Measurements from ENCODE around the gene CX3CL1.

The CX3CL1 gene

DNA sequence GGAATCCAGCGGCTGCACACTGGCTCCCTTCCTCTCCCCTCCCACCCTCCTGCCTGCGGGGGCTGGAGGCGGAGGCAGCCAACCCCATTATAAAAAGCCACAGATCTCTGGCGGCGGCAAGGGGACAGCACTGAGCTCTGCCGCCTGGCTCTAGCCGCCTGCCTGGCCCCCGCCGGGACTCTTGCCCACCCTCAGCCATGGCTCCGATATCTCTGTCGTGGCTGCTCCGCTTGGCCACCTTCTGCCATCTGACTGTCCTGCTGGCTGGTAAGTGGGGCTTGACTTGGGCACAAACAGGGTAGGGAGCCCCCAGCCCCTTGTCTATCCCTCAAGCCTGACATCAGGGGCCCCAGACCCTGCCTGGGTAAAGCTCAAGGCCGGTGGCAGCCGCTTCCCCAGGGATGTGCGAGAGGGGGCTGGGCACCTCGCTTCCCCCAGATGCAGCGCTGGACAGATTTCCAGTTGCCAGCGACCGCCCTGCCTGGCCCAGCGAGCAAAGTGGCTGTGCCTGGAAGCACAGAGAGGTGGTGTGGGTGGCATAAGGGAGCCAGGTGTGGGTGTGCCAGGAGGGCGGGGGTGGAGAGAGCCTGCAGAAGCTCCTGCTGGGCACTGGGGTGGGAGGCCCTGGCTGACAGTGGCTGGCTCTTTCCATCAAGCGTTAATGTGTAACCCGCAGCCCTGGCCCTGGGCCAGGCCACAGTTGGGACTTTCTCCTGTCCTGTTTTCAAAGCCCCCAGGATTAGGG is at the start of gene CX3CL1:
Gene CX3CL1, plus strand, starts transcription at position 119 of the 745 bp plus-strand sequence. Its CDS starts 79 bp downstream, at position 198.
- Histone ChIP-seq H3K36me3 (ENCODE audit: insufficient read depth, low read length) (no peaks in the 10 kb centered on the region), H3K4me1 (ENCODE audit: insufficient read depth, low read length, poor library complexity, severe bottlenecking) (peaks cover 5% of the 10 kb centered on the region), H3K4me2 (ENCODE audit: low read depth, low read length, poor library complexity, severe bottlenecking) (no peak within 1 kb of the TSS), H3K9me2 (replicated peaks; ENCODE audit: low read depth, low read length) (no peaks in the 10 kb centered on the region), H3K9me3 (ENCODE audit: insufficient read depth, low read depth, low read length) (no peaks in the 10 kb centered on the region), H3K79me2 (ENCODE audit: insufficient read depth, low read length) (no peaks in the 10 kb centered on the region), H3F3A (ENCODE audit: low read depth) (no peaks in the 10 kb centered on the region), H3K27me3 (ENCODE audit: insufficient read depth, low read length, poor library complexity, severe bottlenecking) (no peaks in the 10 kb centered on the region), H2AFZ (ENCODE audit: low read length) (no peak within 1 kb of the TSS), H4K20me1 (ENCODE audit: insufficient read depth, low read length, poor library complexity, severe bottlenecking) (no peaks in the 10 kb centered on the region), H3K4me3 (ENCODE audit: low read length, poor library complexity, severe bottlenecking) (no peak within 1 kb of the TSS), H3K9ac (ENCODE audit: low read depth, low read length, poor library complexity, severe bottlenecking) (no peak within 1 kb of the TSS)
- no peak for TF ChIP-seq EZH2phosphoT487 (IDR thresholded peaks at IDR 0.05; ENCODE audit: borderline replicate concordance)
- TF ChIP-seq, protein P1, sequence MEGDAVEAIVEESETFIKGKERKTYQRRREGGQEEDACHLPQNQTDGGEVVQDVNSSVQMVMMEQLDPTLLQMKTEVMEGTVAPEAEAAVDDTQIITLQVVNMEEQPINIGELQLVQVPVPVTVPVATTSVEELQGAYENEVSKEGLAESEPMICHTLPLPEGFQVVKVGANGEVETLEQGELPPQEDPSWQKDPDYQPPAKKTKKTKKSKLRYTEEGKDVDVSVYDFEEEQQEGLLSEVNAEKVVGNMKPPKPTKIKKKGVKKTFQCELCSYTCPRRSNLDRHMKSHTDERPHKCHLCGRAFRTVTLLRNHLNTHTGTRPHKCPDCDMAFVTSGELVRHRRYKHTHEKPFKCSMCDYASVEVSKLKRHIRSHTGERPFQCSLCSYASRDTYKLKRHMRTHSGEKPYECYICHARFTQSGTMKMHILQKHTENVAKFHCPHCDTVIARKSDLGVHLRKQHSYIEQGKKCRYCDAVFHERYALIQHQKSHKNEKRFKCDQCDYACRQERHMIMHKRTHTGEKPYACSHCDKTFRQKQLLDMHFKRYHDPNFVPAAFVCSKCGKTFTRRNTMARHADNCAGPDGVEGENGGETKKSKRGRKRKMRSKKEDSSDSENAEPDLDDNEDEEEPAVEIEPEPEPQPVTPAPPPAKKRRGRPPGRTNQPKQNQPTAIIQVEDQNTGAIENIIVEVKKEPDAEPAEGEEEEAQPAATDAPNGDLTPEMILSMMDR (conservative IDR thresholded peaks at IDR 0.05; ENCODE audit: low read length) = no peak

DNA sequence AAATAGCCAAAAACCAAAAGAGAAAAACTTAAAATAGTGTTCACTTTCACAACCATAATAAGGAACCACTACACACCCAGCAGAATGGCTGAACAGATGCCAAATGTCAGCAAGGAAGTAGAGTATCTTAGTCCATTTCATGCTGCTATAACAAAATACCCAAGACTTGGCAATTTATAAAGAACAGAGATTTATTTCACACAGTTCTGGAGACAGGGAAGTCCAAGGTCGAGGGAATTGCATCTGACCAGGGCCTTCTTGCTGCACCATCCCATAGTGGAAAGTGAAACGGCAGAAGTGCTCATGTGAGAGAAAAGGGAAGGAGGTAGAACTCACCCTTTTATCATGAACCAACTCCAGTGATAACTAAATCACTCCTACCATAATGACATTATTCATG is 47.5 kb upstream of the CX3CL1 start:
- no peak overlapping the region for H3K4me2 ChIP-seq (ENCODE audit: low read depth, low read length, poor library complexity, severe bottlenecking)
- H2AFZ ChIP-seq (ENCODE audit: low read length) = no peak overlapping the region
- no peak overlapping the region for H3K4me3 ChIP-seq (ENCODE audit: low read length, poor library complexity, severe bottlenecking)
- H3F3A ChIP-seq (ENCODE audit: low read depth) = no peaks in the 10 kb centered on the region
- TF ChIP-seq EZH2phosphoT487 (IDR thresholded peaks at IDR 0.05; ENCODE audit: borderline replicate concordance) = no peak
- TF ChIP-seq, protein P1 (conservative IDR thresholded peaks at IDR 0.05; ENCODE audit: low read length) = no peak
- no peaks in the 10 kb centered on the region for H3K36me3 ChIP-seq (ENCODE audit: insufficient read depth, low read length)
- no peak overlapping the region for H3K9ac ChIP-seq (ENCODE audit: low read depth, low read length, poor library complexity, severe bottlenecking)
- H3K27me3 ChIP-seq (ENCODE audit: insufficient read depth, low read length, poor library complexity, severe bottlenecking) = no peaks in the 10 kb centered on the region
- H3K9me3 ChIP-seq (ENCODE audit: insufficient read depth, low read depth, low read length) = no peaks in the 10 kb centered on the region
- H3K9me2 ChIP-seq (replicated peaks; ENCODE audit: low read depth, low read length) = no peaks in the 10 kb centered on the region
- H3K79me2 ChIP-seq (ENCODE audit: insufficient read depth, low read length) = no peaks in the 10 kb centered on the region
- no peaks in the 10 kb centered on the region for H4K20me1 ChIP-seq (ENCODE audit: insufficient read depth, low read length, poor library complexity, severe bottlenecking)
- no peaks in the 10 kb centered on the region for H3K4me1 ChIP-seq (ENCODE audit: insufficient read depth, low read length, poor library complexity, severe bottlenecking)

DNA sequence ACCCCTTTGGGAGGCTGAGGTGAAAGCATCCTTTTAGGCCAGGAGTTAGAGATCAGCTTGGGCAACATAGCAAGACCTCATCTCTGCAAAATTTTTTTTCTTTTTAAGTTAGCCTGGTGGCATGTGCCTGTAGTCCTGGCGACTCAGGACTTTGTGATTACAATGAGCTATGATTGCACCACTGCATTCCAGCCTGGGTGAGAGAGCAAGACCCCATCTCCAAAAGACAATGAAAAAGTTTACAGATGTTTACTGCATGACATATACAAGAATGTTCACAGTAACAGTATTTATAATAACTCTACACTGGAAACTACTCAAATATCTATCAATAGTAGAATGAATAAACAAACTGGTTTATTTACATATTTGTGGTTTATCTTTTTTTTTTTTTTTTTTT is 46.8 kb upstream of the CX3CL1 start:
- TF ChIP-seq EZH2phosphoT487 (IDR thresholded peaks at IDR 0.05; ENCODE audit: borderline replicate concordance) = no peak
- TF ChIP-seq, protein P1 (conservative IDR thresholded peaks at IDR 0.05; ENCODE audit: low read length) = no peak
- Histone ChIP-seq H3K4me3 (ENCODE audit: low read length, poor library complexity, severe bottlenecking) (no peak overlapping the region), H3K9ac (ENCODE audit: low read depth, low read length, poor library complexity, severe bottlenecking) (no peak overlapping the region), H3K79me2 (ENCODE audit: insufficient read depth, low read length) (no peaks in the 10 kb centered on the region), H3K4me1 (ENCODE audit: insufficient read depth, low read length, poor library complexity, severe bottlenecking) (no peaks in the 10 kb centered on the region), H2AFZ (ENCODE audit: low read length) (no peak overlapping the region), H3K4me2 (ENCODE audit: low read depth, low read length, poor library complexity, severe bottlenecking) (no peak overlapping the region), H3K9me2 (replicated peaks; ENCODE audit: low read depth, low read length) (no peaks in the 10 kb centered on the region), H3K27me3 (ENCODE audit: insufficient read depth, low read length, poor library complexity, severe bottlenecking) (no peaks in the 10 kb centered on the region), H3K36me3 (ENCODE audit: insufficient read depth, low read length) (no peaks in the 10 kb centered on the region), H3F3A (ENCODE audit: low read depth) (no peaks in the 10 kb centered on the region), H4K20me1 (ENCODE audit: insufficient read depth, low read length, poor library complexity, severe bottlenecking) (no peaks in the 10 kb centered on the region), H3K9me3 (ENCODE audit: insufficient read depth, low read depth, low read length) (no peaks in the 10 kb centered on the region)

Measured in Loucy (cell line).